ENCODE data around the gene ZNF316.
"Not testable (repeated sequence)": the region's sequence is repeated elsewhere in the genome, so short reads cannot be mapped to it uniquely, and the experiment has no call there.

Gene ZNF316

DNA sequence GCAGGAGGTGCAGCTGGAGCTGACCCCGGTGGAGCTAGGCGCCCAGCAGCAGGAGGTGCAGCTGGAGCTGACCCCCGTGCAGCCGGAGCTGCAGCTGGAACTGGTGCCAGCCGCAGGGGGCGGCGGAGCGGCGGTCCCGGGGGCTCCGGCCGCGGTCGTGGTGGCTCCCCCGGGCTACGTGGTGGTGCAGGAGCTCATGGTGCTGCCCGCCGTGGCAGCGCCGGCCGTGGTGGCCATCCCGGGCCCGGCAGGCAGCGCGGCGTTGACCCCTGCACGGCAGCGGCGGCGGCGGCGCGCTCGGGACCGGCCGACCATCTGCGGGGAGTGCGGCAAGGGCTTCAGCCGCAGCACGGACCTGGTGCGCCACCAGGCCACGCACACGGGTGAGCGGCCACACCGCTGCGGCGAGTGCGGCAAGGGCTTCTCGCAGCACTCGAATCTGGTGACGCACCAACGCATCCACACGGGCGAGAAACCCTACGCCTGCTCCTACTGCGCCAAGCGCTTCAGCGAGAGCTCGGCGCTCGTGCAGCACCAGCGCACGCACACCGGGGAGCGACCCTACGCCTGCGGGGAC lies 14.9 kb upstream of the ZNF316 start:
- no peak for DNase-seq

DNA sequence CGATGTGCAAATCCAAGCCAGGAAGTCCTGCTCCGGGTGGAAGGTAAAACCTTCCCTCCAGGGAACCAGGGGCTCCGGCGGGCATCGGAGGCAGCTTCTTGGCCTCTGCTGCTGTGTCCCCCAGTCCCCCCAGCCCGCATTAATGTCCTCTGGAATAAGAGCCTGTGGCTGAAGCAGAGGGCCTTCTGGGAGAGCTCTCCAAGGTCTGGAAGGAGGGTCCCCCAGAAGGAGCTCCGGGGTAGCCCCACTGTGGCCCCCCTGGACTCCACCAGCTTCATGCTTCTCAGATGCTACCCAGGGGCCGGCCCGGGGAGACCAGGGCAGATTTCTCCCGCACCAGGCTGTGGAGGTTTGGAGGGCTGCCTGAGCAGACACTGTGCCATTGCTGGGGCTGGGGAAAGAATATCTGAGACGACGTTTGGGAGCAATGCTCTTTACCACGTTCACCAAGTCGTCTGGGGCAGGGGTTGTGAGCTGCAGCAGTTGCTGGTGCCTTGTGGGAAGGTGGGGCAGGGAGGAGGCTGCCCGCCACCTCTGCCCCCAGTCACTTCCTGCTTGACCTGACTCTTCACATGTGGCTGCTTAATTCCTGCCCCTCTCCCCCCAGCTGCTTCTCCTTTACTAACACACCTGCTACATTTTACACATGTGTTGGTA lies 13.4 kb upstream of the ZNF316 start:
- DNase-seq: no peak

DNA sequence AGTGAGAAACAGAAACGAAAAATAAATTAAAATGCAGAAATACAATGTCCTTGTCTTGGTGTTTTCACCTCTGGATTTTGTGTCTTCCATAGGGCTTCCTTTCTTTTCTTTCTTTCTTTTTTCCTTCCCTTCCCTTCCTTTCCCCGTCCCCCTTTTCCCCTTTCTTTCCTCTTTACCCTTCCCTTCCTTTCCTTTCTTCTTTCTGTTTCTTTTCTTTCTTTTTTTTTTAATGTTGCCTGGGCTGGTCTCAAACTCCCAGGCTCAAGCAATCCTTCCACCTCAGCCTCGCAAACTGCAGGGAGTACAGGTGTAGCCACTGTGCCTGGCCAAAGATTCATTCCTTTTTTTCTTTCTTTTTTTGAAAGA lies 12.9 kb upstream of the ZNF316 start:
- no peak for DNase-seq

GRCh38 chr7:6628045-6628444 lies 9.1 kb upstream of the ZNF316 start:
- no peak for DNase-seq

DNA sequence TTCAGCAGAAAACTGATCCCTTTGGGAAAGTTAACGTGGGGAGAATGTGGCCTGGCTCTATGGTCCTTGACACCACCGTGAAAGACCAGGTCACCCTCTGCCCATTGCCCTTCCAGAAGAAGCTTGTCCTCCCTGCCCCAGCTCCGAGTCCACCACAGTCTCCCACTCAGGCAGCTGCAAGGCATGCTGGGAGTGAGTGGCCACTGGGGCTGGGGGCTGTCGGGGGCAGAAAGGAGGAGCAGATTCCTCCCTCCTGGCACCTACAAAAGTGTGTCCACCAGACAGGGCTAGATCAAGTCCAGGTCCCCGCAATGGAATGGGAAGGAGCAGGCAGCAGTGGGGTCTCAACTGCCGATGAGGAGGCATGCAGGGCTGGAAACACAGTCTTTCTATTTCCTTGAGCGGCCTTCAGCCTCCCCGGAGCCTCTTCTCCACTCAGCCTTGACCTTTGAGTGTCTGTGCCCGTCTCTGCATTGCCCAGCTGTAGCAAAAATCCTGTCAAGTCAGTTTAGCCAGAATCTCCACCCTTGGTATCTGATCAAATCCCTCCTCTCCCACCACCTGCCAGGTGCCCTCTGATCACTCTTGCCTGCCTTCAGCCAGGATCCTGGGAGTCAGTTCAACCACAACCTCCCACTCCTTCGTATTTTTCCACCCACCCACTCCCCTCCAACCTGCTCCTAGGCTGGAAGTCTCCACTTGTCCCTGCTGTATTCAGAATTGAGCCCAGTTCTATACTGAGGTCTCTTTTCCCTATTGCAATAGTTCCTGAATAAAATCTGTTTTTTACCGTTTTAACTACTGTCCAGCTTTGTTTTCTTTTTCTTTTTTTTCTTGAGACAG lies 6.9 kb upstream of the ZNF316 start:
- DNase-seq: no peak

GRCh38 chr7:6631605-6632004 lies 5.5 kb upstream of the ZNF316 start:
- DNase-seq: no peak

- no peak for DNase-seq
Measured at GRCh38 chr7:6634021-6634420, 3.1 kb upstream of the ZNF316 start.

DNA sequence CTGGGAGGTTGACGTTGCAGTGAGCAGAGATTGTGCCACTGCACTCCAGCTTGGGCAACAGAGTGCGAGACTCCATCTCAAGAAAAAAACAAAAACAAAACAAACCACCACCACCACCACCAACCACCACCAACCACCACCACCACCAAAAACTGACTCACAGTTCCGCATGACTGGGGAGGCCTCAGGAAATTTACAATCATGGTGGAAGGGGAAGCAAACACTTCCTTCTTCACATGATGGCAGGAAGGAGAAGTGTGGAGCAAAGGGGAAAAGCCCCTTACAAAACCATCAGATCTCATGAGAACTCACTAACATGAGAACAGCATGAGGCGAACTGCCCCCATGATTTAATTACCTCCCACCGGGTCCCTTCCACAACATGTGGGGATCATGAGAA lies 2.1 kb upstream of the ZNF316 start:
- DNase-seq: not testable (repeated sequence)

GRCh38 chr7:6637544-6638229 lies 569 bp downstream of the ZNF316 start:
- DNase-seq: peak in 1 of 2 experiments; percentile 46

DNA sequence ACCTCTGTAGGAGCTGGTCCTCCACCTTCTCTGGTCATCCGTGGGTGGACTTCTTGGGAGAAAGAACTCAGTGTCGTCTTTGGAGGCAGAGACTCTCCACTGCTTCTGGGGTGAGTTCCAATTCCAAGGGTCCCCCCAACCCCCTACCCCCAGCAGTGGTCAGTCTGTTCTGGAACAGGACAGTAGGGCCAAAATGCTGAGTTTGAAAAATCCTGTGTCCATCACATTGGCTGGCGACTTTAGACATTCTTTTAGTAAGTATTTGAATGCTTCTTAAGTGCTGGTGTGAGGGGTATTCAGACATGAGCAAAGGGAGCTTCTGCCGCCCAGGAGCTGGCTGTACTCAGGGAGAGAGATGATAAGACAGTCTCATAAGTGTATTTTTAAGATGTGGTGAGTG lies 1.9 kb downstream of the ZNF316 start:
- no peak for DNase-seq

DNA sequence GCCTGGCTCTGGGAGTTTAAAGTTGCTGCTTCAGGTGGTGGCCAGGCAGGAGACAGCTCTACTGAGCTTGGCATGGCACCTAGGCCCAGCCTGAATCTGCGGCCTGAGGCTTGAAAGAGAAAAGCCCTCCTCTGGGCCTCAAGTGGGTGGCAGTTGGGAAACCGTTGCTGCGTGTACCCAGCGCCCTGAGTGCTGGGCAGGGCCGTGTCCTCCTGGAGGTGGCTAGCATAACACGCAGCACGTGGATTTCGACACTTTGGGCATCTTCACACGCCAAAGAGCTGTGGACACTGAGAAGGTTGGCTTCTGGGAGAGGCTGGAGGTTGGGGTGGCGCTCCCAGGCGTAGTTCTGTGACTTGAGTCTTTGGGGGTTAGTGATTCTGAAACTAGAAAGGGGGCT lies 2.5 kb downstream of the ZNF316 start:
- DNase-seq: no peak

GRCh38 chr7:6640246-6640721 lies 3.2 kb downstream of the ZNF316 start:
- peak in 1 of 2 experiments; percentile 31 for DNase-seq

GRCh38 chr7:6641305-6642035 lies 4.4 kb downstream of the ZNF316 start:
- DNase-seq: no peak

DNA sequence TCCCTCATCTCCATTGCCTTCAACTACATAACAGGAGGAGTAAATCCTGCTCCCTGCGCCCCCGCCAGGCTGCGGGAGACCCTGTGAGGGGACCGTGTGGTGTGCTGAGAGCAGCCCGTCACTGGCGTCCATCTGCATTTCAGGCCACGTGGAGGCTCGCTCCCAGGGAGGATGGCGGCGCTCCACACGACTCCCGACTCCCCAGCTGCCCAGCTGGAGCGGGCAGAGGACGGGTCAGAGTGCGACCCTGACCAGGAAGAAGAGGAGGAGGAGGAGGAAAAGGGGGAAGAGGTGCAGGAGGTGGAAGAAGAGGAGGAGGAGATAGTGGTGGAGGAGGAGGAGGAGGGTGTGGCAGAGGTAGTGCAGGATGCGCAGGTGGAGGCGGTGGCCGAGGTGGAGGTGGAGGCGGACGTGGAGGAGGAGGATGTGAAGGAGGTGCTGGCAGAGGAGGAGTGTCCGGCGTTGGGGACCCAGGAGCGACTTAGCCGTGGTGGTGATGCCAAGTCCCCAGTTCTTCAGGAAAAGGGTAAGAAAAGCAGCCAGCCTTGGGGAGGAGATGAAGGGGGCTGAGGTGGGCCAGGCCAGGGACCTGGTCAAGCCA lies 5.2 kb downstream of the ZNF316 start:
- no peak for DNase-seq

DNA sequence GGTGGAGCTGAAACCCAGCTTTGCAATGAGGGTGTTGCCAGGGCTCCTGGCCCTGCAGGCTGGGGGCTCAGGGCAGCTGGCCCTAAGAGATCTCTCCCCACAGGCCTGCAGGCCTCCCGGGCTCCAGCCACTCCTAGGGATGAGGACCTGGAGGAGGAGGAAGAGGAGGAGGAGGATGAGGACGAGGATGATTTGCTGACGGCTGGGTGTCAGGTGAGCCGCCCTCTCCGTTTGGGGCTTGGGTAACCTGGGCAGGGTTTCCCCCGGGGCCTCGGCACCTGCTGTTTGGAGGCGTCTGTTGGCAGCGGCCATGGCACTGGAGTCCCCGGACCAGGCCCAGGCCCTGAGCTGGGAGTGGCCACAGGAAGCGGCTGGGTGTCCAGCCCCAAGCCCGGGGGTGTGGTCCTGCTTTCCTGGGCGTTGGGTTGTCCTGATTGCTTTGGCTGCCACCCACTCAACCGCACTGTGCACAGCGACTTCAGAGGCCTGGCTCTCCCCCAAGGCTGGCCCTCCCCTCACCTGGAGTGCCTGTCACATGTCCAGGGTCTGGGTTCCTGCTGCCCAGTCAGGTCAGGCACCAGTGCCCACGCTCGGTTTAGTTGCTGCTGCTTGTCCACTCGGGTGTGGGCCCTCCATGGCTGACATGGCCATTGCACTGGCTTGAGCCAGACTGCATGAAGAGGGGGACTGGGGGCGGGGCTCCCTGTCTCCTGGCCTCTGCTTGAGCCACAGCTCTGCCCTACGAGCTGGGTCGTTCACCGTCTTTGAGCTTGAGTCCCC lies 5.9 kb downstream of the ZNF316 start:
- DNase-seq: no peak

DNA sequence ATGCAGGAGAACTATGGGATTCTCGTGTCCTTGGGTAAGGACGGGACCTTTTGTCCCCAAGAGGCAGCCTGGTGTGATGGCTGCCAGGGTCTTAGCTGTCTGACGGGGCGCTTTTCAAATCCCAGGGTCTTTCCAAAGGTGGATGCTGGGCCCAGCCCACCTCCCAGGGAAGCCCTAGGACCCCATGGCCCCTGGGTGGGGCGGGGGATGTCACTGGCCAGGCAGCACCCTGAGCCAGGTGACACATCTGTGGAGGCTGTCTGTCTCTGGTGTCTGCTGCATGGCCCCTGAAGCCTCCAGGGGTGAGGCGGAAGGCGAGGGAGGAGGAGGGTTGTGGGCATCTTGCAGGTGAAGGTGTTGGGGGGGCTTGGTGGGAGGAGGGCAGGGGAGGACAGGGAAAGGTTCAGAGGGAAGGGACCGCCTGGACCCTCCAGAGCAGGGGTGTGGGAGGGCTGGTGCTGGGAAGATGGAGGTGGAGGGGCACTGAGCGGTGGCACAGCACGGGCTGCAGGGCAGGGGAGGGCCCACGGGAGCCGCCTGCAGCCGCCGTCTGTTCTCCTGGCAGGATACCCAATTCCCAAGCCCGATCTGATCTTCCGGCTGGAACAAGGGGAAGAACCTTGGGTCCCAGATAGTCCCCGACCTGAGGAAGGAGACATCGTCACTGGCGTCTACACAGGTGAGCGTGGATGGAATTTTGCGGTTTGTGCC lies 7.0 kb downstream of the ZNF316 start:
- no peak for DNase-seq

- no peak for DNase-seq
Measured at GRCh38 chr7:6644728-6645127, 7.6 kb downstream of the ZNF316 start.

DNA sequence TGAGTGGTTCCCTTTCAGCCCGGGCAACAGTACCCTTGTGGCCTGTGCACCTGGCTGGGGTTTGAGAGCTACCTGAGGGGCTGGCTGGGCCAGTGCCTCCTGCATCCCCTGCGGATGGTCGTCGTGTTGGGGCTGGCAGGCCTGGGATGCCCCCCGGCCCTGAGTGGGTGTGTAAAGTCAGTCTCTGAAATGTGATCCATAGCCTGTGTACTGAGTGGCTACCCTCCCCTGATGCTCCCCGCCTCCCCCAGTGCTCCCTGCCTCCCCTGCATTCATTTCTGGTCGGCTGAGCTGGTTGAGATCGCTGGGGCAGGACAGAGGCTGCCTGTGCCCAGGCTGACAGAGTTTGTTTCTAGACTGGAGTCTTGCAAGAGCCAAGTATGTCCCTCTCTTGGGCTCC lies 9.3 kb downstream of the ZNF316 start:
- DNase-seq: no peak

DNA sequence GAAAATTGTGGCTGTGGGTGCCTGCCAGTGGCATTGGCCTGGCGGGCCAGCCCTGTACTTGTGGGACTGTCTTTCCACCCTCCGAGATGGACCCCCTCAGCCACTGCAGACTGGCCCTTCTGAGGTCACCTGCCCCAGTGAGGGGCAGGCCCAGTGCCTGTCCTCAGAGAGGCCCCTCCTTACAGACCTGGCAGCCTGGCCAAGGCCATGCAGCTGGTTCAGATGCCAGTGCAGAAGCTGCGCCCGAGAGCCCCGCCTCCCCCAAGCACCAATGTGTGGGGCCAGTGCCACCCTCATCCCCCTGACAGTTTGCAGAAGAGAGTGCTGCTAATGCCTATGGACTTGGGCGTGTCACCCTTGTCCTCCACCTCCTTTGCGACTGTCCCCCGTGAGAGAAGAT lies 10.0 kb downstream of the ZNF316 start:
- DNase-seq: no peak

DNA sequence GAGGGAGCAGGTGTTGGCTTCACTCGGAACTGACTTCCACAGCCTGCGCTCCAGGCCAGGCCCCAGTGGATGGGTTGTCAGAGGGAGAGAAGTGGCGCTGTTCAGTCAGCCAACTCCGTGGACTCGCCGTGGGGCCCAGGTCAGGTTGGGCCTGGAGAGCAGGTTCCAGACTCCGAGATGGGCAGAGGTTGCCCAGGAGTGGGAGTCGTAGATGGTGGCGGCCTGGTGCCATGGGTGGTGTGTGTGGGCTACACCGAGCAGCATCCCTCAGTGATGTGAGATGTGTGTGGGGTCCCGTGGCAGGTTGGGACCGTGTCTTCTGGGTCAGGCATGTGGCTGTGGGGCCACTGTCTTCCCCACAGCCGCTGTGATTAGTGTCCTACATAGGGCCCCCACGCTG lies 10.4 kb downstream of the ZNF316 start:
- no peak for DNase-seq
